Erythroblast (primary cell): ENCODE measurements around the gene ARID3B.

Source experiments
- GATA1 ChIP-seq: IDR thresholded peaks from 2 replicates; pipeline ENCODE4 v1.6.1; 2011; ENCODE audit warnings: low read depth, mild to moderate bottlenecking, control low read depth, low read length, moderate library complexity
- POLR2A ChIP-seq: IDR thresholded peaks from 2 replicates; pipeline ENCODE4 v1.6.1; 2011; ENCODE audit warnings: mild to moderate bottlenecking, low read length

DNA sequence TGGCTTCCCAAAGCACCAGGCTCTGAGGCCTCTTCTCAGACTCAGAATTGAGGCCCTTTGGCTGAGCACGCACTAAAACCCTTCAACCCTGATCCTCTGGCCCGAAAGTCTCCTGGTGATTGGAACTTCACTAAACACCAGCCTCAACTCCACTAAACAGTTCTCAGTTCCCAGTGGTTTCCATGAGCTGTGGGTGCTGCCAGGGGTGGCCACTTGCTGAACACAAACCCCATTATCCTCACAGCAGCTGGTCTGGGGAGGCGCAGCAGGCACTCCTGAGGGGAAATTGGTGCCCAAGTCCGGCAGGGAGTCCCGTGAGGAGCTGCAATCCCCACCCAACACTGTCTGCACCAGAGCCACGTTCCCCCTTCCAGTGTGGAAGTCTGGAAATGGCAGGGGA lies 70.8 kb downstream of the ARID3B start:
- TF ChIP-seq POLR2A = no peak
- TF ChIP-seq GATA1 = no peak
